Stimulated activated CD8-positive, alpha-beta memory T cell treated with anti-CD3 and anti-CD28 coated beads, Interleukin-4, amount 100 ng/mL, for 1 hour (primary cell): ENCODE data around the gene HRK.
A peak's percentile ranks its signal among the peaks of the same experiment; 100 is the strongest.

Source experiments
- DNase-seq, 2 donors: peaks; one replicate each; pipeline ENCODE4 v3.0.0-alpha.2; 2020; ENCODE audit warnings: low read depth in 2 of 2, low spot score in 1 of 2

The HRK gene

GRCh38 chr12:116881325-116881876 is at the start of gene HRK:
Gene HRK, minus strand, starts transcription at chr12:116881441. Its CDS starts 134 bp downstream, at chr12:116881307.
- no peak for DNase-seq

GRCh38 chr12:116929885-116930284 is 48.6 kb upstream of the HRK start:
- DNase-seq: no peak

GRCh38 chr12:116928504-116928903 is 47.3 kb upstream of the HRK start:
- no peak for DNase-seq

- no peak for DNase-seq
Measured at GRCh38 chr12:116927244-116927940, 46.2 kb upstream of the HRK start.

DNA sequence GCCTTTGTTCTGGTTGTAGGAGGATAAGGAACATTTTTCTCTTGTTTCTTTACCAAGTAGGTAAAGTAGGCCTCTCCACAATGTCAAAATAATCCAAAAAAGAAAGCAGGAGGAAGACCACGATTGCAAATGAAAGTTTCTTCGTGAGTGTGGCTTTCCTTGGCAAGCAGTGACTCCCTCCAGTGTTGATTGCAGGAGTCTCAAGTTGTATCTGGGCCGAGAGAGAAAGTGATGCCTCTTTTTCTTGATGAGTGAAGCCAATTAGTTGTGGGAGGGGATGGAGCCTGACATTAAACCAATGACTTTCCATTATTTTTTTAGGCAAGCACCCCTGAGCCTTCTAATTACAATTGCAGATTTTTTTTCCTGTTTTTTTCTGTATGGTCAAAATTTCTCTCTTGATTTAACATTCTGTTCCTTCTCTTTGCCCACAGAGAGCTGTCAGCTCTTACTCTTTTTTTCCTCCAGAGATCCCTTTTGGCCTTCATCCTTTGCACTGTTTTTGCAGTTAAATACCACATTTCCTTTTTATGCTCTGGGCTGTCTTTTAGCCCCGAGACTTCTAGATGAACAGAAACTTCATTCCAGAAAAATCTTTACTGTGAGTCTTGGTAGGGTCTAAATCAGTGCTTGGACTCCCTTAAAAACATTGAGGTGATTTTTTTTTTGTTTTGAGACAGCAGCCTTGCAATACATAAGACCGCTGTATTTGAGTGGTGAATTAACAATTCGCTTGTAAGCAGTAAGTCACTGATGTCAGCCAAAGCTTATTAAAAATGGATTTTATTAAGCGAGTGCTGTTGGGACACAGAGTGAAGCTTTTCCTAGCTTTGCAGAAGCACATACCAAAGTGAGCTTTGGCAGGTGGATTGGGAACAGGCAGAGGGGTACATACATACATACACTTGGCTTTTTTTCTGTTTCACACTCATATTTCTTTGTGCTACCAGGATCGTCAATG is 45.3 kb upstream of the HRK start:
- no peak for DNase-seq

DNA sequence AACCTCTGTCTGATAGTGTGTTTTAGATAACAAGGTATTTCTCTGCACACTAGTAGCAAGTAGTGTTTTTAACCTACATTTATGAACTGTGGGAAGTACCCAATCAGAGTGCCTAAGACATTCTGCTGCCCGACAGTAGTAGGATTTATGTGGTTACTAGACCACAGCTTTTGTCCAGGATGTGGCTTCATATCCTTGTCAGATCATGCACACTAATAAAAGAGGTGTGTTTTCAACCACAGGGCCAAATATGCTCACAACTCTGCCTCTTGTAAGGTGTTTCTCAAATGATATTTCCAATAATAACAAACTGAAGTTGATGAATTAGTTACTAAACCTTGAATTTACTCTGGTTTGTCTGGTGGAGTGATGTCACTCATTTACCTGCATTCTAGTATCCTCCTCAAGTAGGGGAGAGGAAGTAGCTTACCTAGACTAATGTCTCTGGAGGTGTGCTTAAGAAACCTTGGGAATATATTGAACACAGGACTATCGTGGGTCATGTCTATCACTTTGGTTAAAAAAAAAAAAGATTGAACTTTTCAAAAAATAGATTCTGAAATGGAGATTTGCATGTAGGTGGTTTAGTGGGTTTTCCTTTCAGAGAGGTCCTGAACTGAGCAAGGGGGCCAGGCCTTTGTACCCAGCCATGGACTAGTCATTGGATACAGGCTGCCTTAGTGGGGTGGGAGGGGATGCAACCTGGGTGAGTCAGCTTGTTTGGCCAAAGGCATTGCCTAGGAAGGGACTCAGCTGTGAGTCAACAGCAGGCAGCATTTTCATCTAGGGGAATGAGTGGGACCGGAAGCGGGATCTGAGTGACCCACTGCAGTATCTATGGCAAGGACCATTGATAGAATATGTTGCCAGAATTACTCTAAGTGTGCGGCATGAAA is 43.6 kb upstream of the HRK start:
- DNase-seq: peak; percentile 10

GRCh38 chr12:116922194-116922897 is 41.1 kb upstream of the HRK start:
- no peak for DNase-seq

DNA sequence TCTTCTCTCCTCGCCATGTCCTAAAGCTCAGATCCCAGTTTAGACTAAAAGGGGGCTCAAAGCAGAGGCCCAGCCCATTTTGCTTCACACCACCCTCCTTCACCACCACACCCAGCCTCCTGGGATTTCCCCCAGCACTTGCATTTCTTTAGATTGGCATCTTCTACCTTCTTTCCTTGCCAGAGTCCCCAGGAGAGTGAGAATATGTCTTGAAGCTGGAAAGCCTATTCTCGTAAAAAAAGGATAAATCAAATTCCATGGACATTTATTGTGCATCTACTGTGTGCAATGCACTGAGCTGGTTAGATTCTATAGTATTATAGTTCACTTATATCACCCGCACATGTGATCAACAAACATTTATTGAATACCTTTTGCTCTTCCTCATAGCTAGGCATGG is 39.7 kb upstream of the HRK start:
- no peak for DNase-seq

GRCh38 chr12:116919706-116920485 is 38.7 kb upstream of the HRK start:
- DNase-seq: no peak

- DNase-seq: no peak
Measured at GRCh38 chr12:116919247-116919661, 38.0 kb upstream of the HRK start.

DNA sequence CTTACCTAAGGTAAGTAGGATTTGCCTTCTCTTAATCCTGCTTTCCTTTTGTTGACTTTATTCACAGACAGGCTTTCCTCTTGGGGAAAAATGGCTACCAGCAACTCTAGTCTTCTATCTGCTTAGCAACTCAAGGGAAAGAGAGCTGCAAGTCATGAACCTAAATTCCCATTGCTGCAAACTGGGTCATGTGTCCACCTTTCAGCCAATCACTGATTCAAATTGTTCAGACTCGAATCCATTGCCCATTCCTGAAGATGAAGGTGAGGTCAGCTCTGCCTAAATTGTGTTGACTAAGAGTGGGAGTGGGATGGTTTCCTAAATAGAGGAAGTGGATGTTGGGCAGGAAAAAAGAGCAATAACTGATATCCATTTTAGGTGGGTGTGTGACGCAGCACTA is 37.2 kb upstream of the HRK start:
- DNase-seq: no peak

GRCh38 chr12:116916714-116917114 is 35.5 kb upstream of the HRK start:
- peak; percentile 12 to 13 for DNase-seq

GRCh38 chr12:116916122-116916521 is 34.9 kb upstream of the HRK start:
- no peak for DNase-seq

DNA sequence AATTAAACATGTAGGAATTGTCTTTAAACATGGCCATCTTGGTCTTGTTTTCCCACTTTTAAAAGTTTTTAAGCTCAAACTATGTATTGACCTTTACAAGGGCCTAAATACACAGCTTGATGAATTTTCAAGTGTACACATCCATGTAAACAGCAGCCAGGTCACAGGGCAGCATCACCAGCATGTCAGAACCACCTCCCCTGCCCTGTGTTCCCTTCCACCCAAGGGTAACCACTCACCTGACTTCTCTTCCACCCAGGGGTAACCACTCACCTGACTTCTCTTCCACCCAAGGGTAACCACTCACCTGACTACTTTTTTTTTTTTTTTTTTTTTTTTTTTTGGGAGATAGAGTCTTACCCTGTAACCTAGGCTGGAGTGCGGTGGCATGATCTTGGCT is 34.1 kb upstream of the HRK start:
- DNase-seq: no peak

- DNase-seq: peak; percentile 13 to 33
Measured at GRCh38 chr12:116910645-116911451, 29.6 kb upstream of the HRK start, which contains the start of gene FBXW8. Gene FBXW8, plus strand, starts transcription at chr12:116910950. Its CDS starts 88 bp downstream, at chr12:116911038.

DNA sequence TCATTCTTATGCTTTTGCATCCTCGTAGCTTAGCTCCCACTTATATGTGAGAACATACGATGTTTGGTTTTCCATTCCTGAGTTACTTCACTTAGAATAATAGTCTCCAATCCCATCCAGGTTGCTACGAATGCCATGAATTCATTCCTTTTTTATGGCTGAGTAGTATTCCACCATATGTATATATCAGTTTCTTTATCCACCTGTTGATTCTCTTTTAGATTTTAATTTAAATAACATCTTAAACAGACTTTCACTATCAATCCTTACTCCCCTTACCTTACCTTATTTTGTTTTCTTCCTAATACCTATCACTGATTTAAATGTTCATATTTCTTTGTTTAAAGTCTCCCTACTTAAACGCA is 29.0 kb upstream of the HRK start:
- DNase-seq: no peak

GRCh38 chr12:116906285-116906684 is 25.0 kb upstream of the HRK start:
- no peak for DNase-seq

DNA sequence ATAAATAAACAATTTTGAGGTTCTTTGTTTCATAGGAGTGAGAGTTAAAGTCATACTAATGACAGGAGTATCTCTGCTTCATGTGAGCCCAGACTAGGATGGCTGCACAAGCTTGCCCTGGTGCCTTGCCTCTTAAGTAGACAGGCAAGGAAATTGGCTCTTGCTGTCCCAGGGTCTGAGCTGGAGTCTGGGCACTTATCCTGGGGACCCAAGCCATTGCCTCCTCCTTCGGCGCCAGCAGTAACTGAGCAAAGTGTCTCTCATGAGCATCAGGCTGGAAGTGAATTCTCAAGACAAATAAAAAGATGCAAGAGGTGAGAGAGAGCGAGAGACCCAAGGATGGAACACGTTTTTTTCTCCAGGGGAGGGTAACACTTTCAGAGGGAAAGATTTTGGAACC is 22.6 kb upstream of the HRK start:
- DNase-seq: no peak

DNA sequence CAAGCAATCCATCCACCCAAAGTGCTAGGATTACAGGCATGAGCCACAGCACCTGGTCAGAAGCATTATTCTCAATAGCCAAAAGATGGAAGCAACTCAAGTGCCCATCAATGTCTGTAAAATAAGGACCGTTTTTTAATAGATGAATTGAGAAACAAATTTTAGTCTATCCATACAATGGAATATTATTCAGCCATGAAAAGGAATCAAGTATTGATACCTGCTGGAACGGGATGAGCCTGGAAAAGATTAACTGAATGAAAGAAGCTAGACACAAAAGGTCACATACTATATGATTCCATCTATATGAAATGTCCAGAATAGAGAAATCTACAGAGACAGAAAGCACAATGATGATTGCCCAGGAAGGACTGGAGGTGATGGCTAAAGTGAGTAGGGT is 20.4 kb upstream of the HRK start:
- DNase-seq: no peak
